ENCODE results near the gene MOSPD2. TPM values are rescaled to one million over a fixed set of nuclear protein-coding genes. Genes with fewer than 3 reads are reported as not detected.

The MOSPD2 gene
- total and polyA plus RNA-seq, 2 donors (not counting 3 experiments of a cell fraction or from before 2014, with no cell fraction given) = 4.9 to 14.9 TPM

DNA sequence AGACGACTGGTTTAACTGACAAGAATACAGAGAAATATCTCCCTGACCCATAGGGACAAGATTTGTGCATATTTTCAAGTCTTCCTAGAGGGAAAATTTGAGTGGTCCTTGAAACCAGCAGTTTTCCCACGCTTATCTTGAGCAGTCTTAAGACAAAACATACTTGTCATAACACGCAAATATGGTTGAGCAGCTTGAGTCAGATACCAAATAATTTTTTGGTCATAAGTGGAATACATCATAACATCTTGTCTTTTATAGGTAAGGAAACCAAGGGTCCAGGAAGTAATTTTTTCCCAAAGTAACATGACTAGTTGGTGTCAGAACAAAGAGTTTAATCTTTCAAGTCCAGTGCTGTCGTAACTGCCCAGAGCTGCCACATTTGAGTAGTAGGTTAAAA, 50.5 kb downstream of the MOSPD2 start:
- Histone ChIP-seq H3K4me3 (replicated peaks in 1 of 3; ENCODE audit: insufficient read depth in 1 of 3, low read depth in 1 of 3, low read length in 3 of 3) (no peak overlapping the region), H3K27me3 (ENCODE audit: control insufficient read depth in 2 of 2, insufficient read depth in 2 of 2, low read length in 2 of 2) (no peaks in the 10 kb centered on the region), H3K9me3 (replicated peaks; ENCODE audit: control insufficient read depth, insufficient read depth, low read length) (no peaks in the 10 kb centered on the region), H3K9me1 (replicated peaks; ENCODE audit: control insufficient read depth, extremely low read depth, insufficient read depth, low read length) (no peaks in the 10 kb centered on the region), H3K4me2 (ENCODE audit: insufficient read depth, low read length) (no peak overlapping the region), H3K36me3 (ENCODE audit: control insufficient read depth in 2 of 2, extremely low read depth in 1 of 2, insufficient read depth in 2 of 2, low read length in 2 of 2) (peaks cover 0 to 1% of the 10 kb centered on the region in 2 experiments), H3K4me1 (ENCODE audit: control insufficient read depth, extremely low read depth, insufficient read depth, low read length) (peaks cover 12% of the 10 kb centered on the region), H3K27ac (ENCODE audit: insufficient read depth, low read depth, low read length) (no peak overlapping the region), H3K9ac (replicated peaks; ENCODE audit: extremely low read depth, insufficient read depth, low read length) (no peak overlapping the region), H2AFZ (ENCODE audit: low read depth, low read length) (no peak overlapping the region), H4K20me1 (replicated peaks; ENCODE audit: control insufficient read depth, extremely low read depth, insufficient read depth, low read length) (no peaks in the 10 kb centered on the region), H3K79me2 (ENCODE audit: control insufficient read depth, insufficient read depth, low read length) (no peaks in the 10 kb centered on the region)
- BruUV-seq (replicated peaks) = no TSS peak
- DNase-seq (ENCODE audit: low read depth, low spot score) (no peak), FAIRE-seq (no peak)
- intact Hi-C loops (cut with micrococcal nuclease) = no loop called here
- dilution Hi-C loops (cut with MboI; ENCODE audit: extremely low pct_ligation_motif_present, low sequenced_read_pairs) = no loop called here
- ChIA-PET CTCF (no interaction called here), POLR2A (no interaction called here)
- TF ChIP-seq MYC (IDR thresholded peaks at IDR 0.05; ENCODE audit: low read depth, low read length) (no peak), EZH2 (IDR thresholded peaks at IDR 0.05; ENCODE audit: borderline replicate concordance, low read depth, low read length, severe bottlenecking) (no peak), POLR2AphosphoS5 (IDR thresholded peaks at IDR 0.05; ENCODE audit: insufficient read depth, low read depth, low read length) (no peak), FOS (IDR thresholded peaks at IDR 0.05; ENCODE audit: borderline replicate concordance, insufficient read depth, low read length) (no peak), JUN (IDR thresholded peaks at IDR 0.05; ENCODE audit: borderline replicate concordance, insufficient read depth, insufficient read length, low read depth) (no peak), GATA2 (IDR thresholded peaks at IDR 0.05; ENCODE audit: insufficient read depth, insufficient read length, low read depth, low read length) (no peak), POLR2A (IDR thresholded peaks at IDR 0.05; ENCODE audit: low read depth, low read length) (no peak)
- TF ChIP-seq, protein P1, sequence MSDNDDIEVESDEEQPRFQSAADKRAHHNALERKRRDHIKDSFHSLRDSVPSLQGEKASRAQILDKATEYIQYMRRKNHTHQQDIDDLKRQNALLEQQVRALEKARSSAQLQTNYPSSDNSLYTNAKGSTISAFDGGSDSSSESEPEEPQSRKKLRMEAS (IDR thresholded peaks at IDR 0.05; ENCODE audit: insufficient read depth, insufficient read length) = no peak
- TF ChIP-seq, protein P2, sequence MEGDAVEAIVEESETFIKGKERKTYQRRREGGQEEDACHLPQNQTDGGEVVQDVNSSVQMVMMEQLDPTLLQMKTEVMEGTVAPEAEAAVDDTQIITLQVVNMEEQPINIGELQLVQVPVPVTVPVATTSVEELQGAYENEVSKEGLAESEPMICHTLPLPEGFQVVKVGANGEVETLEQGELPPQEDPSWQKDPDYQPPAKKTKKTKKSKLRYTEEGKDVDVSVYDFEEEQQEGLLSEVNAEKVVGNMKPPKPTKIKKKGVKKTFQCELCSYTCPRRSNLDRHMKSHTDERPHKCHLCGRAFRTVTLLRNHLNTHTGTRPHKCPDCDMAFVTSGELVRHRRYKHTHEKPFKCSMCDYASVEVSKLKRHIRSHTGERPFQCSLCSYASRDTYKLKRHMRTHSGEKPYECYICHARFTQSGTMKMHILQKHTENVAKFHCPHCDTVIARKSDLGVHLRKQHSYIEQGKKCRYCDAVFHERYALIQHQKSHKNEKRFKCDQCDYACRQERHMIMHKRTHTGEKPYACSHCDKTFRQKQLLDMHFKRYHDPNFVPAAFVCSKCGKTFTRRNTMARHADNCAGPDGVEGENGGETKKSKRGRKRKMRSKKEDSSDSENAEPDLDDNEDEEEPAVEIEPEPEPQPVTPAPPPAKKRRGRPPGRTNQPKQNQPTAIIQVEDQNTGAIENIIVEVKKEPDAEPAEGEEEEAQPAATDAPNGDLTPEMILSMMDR (IDR thresholded peaks at IDR 0.05; ENCODE audit: extremely low read depth in 1 of 2, insufficient read depth in 1 of 2, low read depth in 1 of 2, low read length in 2 of 2) = no peak

Measured in endothelial cell of umbilical vein (primary cell).